ENCODE measurements around the gene PXT1.

PXT1 gene

GRCh38 chr6:36389353-36389752 lies 53.3 kb downstream of the PXT1 start (continued):
- TF ChIP-seq ZBTB10 (tag by site-specific recombination; IDR thresholded peaks at IDR 0.05) = no peak

- no peak within 1 kb of the TSS for H3K27ac ChIP-seq (ENCODE audit: extremely low read depth, low read depth, low read length)
- H3K9me3 ChIP-seq (ENCODE audit: control insufficient read depth, insufficient read depth, low read depth, low read length) = no peaks in the 10 kb centered on the region
- TF ChIP-seq ZSCAN23 (tag by site-specific recombination; IDR thresholded peaks at IDR 0.05) (no peak), BCL11B (tag by site-specific recombination; IDR thresholded peaks at IDR 0.05; ENCODE audit: low read depth) (no peak), ZNF76 (tag by site-specific recombination; IDR thresholded peaks at IDR 0.05; ENCODE audit: borderline replicate concordance, low read depth) (no peak), ZNF398 (tag by site-specific recombination; IDR thresholded peaks at IDR 0.05) (no peak), ZNF10 (tag by site-specific recombination; IDR thresholded peaks at IDR 0.05) (no peak), ZNF24 (tag by site-specific recombination; IDR thresholded peaks at IDR 0.05) (no peak), YY1 (tag by site-specific recombination; IDR thresholded peaks at IDR 0.05) (no peak), ZSCAN5A (tag by site-specific recombination; IDR thresholded peaks at IDR 0.05) (no peak), ZIC2 (tag by site-specific recombination; IDR thresholded peaks at IDR 0.05) (no peak), ZNF488 (tag by site-specific recombination; IDR thresholded peaks at IDR 0.05) (no peak), ZNF292 (tag by site-specific recombination; IDR thresholded peaks at IDR 0.05; ENCODE audit: borderline replicate concordance, low read depth) (no peak), ZNF354C (tag by site-specific recombination; IDR thresholded peaks at IDR 0.05; ENCODE audit: borderline replicate concordance, low read depth) (no peak), ZNF626 (tag by site-specific recombination; IDR thresholded peaks at IDR 0.05) (no peak), SCRT2 (tag by site-specific recombination; IDR thresholded peaks at IDR 0.05) (no peak), ZNF660 (tag by site-specific recombination; IDR thresholded peaks at IDR 0.05) (no peak), ZNF707 (tag by site-specific recombination; IDR thresholded peaks at IDR 0.05) (no peak)
- H3K4me1 ChIP-seq (ENCODE audit: control insufficient read depth, insufficient read depth, low read length) = peaks cover 6% of the 10 kb centered on the region; the same call in 1 of the 2 replicates
- H3K4me3 ChIP-seq (ENCODE audit: low read depth, low read length) = peak within 1 kb of the TSS; percentile 32
- no peaks in the 10 kb centered on the region for H3K36me3 ChIP-seq (ENCODE audit: control insufficient read depth in 2 of 2, insufficient read depth in 1 of 2, low read length in 2 of 2)
- ChIA-PET POLR2A (no interaction called here), CTCF (interaction anchor here (0.8 to 1.4 kb wide), 2 partner anchors 18 to 35 kb away, joined by 4 to 8 read pairs; no protein-coding TSS in a partner anchor)
These were observed 55.0 kb downstream of the PXT1 start, which contains the start of gene ETV7 for GRCh38 chr6:36387440-36388303. Gene ETV7, minus strand, starts transcription at chr6:36387669. Its CDS starts 128 bp downstream, at chr6:36387541.

Data from HEK293 (cell line).